GM12873 (cell line): ENCODE results near the gene TCEANC2.

Experiments
- CTCF ChIP-seq: IDR thresholded peaks from 2 replicates; pipeline ENCODE4 v1.5.1; 2012; ENCODE audit warnings: low read depth, mild to moderate bottlenecking, moderate library complexity, low read length, control low read depth; ENCODE audit not compliant: insufficient read depth; ENCODE audit errors: missing control alignments

The TCEANC2 gene

GRCh38 chr1:54152696-54153095, 99.3 kb downstream of the TCEANC2 start, which contains the start of gene CDCP2:
TSS of gene CDCP2 (minus strand) at chr1:54153000. CDS start at chr1:54152922, 78 bp downstream.
- TF ChIP-seq CTCF = no peak

GRCh38 chr1:54153535-54154439, 100.4 kb downstream of the TCEANC2 start:
- no peak for TF ChIP-seq CTCF
